H1 (cell line): ENCODE results near the gene TPO. TPM values are rescaled to one million over a fixed set of nuclear protein-coding genes. Genes with fewer than 3 reads are reported as not detected.

ENCODE experiments used
- CTCF ChIA-PET: fragments of 300-600 bp; sonication (Branson Sonifier 250); formaldehyde crosslinking; loops from one replicate; lab custom pipeline; 2021; ENCODE audit not compliant: partially characterized antibody; lab: Charles Lee
- POLR2A ChIA-PET: fragments of 300-600 bp; sonication (Branson Sonifier 250); formaldehyde crosslinking; loops from one replicate; lab custom pipeline; 2021; ENCODE audit warnings: inconsistent platforms; ENCODE audit not compliant: partially characterized antibody; lab: Charles Lee
- DNase-seq, 2 experiments: peaks; one replicate each; pipeline versions ENCODE4 v3.0.0 to v3.0.0-alpha.2; 2010 to 2022; ENCODE audit warnings: low spot score in 2 of 2, low read depth in 1 of 2, mixed read lengths in 1 of 2
- FAIRE-seq: peaks from 2 replicates; lab custom pipeline; 2011; peaks lifted over from hg19 to GRCh38; lab: Jason Lieb, UNC
- H2AFZ ChIP-seq: 2 replicates; pipeline ENCODE4 v1.8.1; 2012; ENCODE audit warnings: low read length, inconsistent platforms
- H2AK5ac ChIP-seq: 2 replicates; pipeline ENCODE4 v1.6.1; 2013; ENCODE audit warnings: low read depth, low read length
- H2BK120ac ChIP-seq: replicated peaks from 2 replicates; pipeline ENCODE3; 2013; ENCODE audit warnings: low read depth, low read length, inconsistent platforms
- H2BK12ac ChIP-seq: 2 replicates; pipeline ENCODE4 v1.6.1; 2013; ENCODE audit warnings: low read depth, low read length
- H2BK15ac ChIP-seq: 2 replicates; pipeline ENCODE4 v1.6.1; 2013; ENCODE audit warnings: low read length
- H2BK20ac ChIP-seq: 2 replicates; pipeline ENCODE4 v1.6.1; 2013; ENCODE audit warnings: low read length
- H2BK5ac ChIP-seq: 2 replicates; pipeline ENCODE4 v1.6.1; 2013; ENCODE audit warnings: low read depth, low read length
- H3K14ac ChIP-seq: 2 replicates; pipeline ENCODE4 v1.6.1; 2013; ENCODE audit warnings: inconsistent platforms; ENCODE audit not compliant: insufficient read length
- H3K18ac ChIP-seq: 2 replicates; pipeline ENCODE4 v1.6.1; 2013; ENCODE audit warnings: low read length; ENCODE audit errors: extremely low read depth
- H3K23ac ChIP-seq: 2 replicates; pipeline ENCODE4 v1.6.1; 2013; ENCODE audit warnings: inconsistent platforms; ENCODE audit not compliant: insufficient read length
- H3K23me2 ChIP-seq: 2 replicates; pipeline ENCODE4 v1.6.1; 2013; ENCODE audit warnings: low read depth, low read length
- H3K27ac ChIP-seq: 2 replicates; pipeline ENCODE4 v1.6.1; 2011; ENCODE audit warnings: low read depth, low read length, inconsistent platforms
- H3K27me3 ChIP-seq, 4 experiments: replicated peaks in 1 of 4; 1 replicate in 1 of 4; 2 replicates in 3 of 4; pipeline versions ENCODE4 v1.6.1 to v1.8.1; 2011 to 2013; ENCODE audit warnings: low read length in 3 of 4, mild to moderate bottlenecking in 3 of 4, inconsistent platforms in 2 of 4, mixed read lengths in 2 of 4, moderate library complexity in 1 of 4; ENCODE audit not compliant: control insufficient read depth in 3 of 4, insufficient read depth in 3 of 4; ENCODE audit errors: extremely low read depth in 1 of 4
- H3K36me3 ChIP-seq, 4 experiments: 2 replicates each; pipeline versions ENCODE4 v1.6.1 to v1.8.1; 2011 to 2013; ENCODE audit warnings: mild to moderate bottlenecking in 4 of 4, low read length in 3 of 4, moderate library complexity in 2 of 4, control low read depth in 1 of 4, inconsistent platforms in 1 of 4; ENCODE audit not compliant: insufficient read depth in 4 of 4, control insufficient read depth in 2 of 4
- H3K4ac ChIP-seq: replicated peaks from 2 replicates; pipeline ENCODE3; 2013; ENCODE audit warnings: low read length, low read depth, mixed read lengths, inconsistent platforms; ENCODE audit not compliant: insufficient read length
- H3K4me1 ChIP-seq, 4 experiments: replicated peaks in 1 of 4; 1 replicate in 1 of 4; 2 replicates in 3 of 4; pipeline versions ENCODE4 v1.6.1 to v1.8.1; 2011 to 2013; ENCODE audit warnings: low read length in 3 of 4, inconsistent platforms in 2 of 4, mixed read lengths in 1 of 4; ENCODE audit not compliant: insufficient read depth in 4 of 4, control insufficient read depth in 3 of 4
- H3K4me2 ChIP-seq, 2 experiments: 2 replicates each; pipeline versions ENCODE4 v1.6.1 to v1.8.1; 2011 to 2013; ENCODE audit warnings: low read depth in 2 of 2, low read length in 2 of 2, control low read depth in 1 of 2, inconsistent platforms in 1 of 2, mild to moderate bottlenecking in 1 of 2; ENCODE audit not compliant: insufficient read depth in 1 of 2
- H3K4me3 ChIP-seq, 4 experiments: fragments of 200-600, 300-600 bp in 1 of 4; sonication (generic), shearing (Covaris generic), sonication (Bioruptor Twin) in 1 of 4; 2 replicates each; pipeline versions ENCODE4 v1.5.1 to v1.8.1; 2011 to 2016; ENCODE audit warnings: low read length in 4 of 4, low read depth in 3 of 4, control low read depth in 2 of 4, inconsistent platforms in 2 of 4, mild to moderate bottlenecking in 2 of 4, mixed read lengths in 1 of 4, moderate library complexity in 1 of 4; ENCODE audit not compliant: insufficient read depth in 2 of 4; ENCODE audit errors: extremely low read depth in 1 of 4
- H3K56ac ChIP-seq: replicated peaks from 2 replicates; pipeline ENCODE3; 2013; ENCODE audit warnings: low read depth, mild to moderate bottlenecking, mixed read lengths, low read length, inconsistent platforms; ENCODE audit not compliant: insufficient read length
- H3K79me1 ChIP-seq: 2 replicates; pipeline ENCODE4 v1.6.1; 2013; ENCODE audit warnings: low read depth, low read length, control low read depth
- H3K79me2 ChIP-seq, 2 experiments: 2 replicates each; pipeline versions ENCODE4 v1.6.1 to v1.8.1; 2012 to 2013; ENCODE audit warnings: low read length in 2 of 2, mild to moderate bottlenecking in 2 of 2, inconsistent platforms in 1 of 2; ENCODE audit not compliant: insufficient read depth in 2 of 2, control insufficient read depth in 1 of 2
- H3K9ac ChIP-seq, 4 experiments: replicated peaks in 1 of 4; 1 replicate in 1 of 4; 2 replicates in 3 of 4; pipeline versions ENCODE4 v1.6.1 to v1.8.1; 2011 to 2013; ENCODE audit warnings: low read depth in 3 of 4, low read length in 3 of 4, control low read depth in 2 of 4, mild to moderate bottlenecking in 2 of 4, moderate library complexity in 2 of 4, inconsistent platforms in 1 of 4; ENCODE audit errors: extremely low read depth in 1 of 4
- H3K9me3 ChIP-seq, 2 experiments: 2 replicates each; pipeline versions ENCODE4 v1.6.1 to v1.8.1; 2012 to 2013; ENCODE audit warnings: mild to moderate bottlenecking in 2 of 2, moderate library complexity in 2 of 2, control low read depth in 1 of 2, inconsistent platforms in 1 of 2, low read depth in 1 of 2, low read length in 1 of 2, mixed read lengths in 1 of 2; ENCODE audit not compliant: insufficient read depth in 2 of 2
- H4K20me1 ChIP-seq, 2 experiments: replicated peaks in 1 of 2; 2 replicates each; pipeline versions ENCODE3 to v1.8.1; 2011 to 2013; ENCODE audit warnings: inconsistent platforms in 2 of 2, low read length in 2 of 2, mild to moderate bottlenecking in 1 of 2; ENCODE audit not compliant: insufficient read depth in 2 of 2, control insufficient read depth in 1 of 2
- H4K5ac ChIP-seq: 2 replicates; pipeline ENCODE4 v1.6.1; 2013; ENCODE audit warnings: low read length, low read depth, mixed read lengths, inconsistent platforms; ENCODE audit not compliant: insufficient read length
- H4K8ac ChIP-seq: 2 replicates; pipeline ENCODE4 v1.8.0; 2013; ENCODE audit warnings: mild to moderate bottlenecking, moderate library complexity, low read length, inconsistent platforms; ENCODE audit not compliant: insufficient read depth; ENCODE audit errors: extremely low read depth
- H4K91ac ChIP-seq: replicated peaks from 2 replicates; pipeline ENCODE3; 2013; ENCODE audit warnings: low read length, mixed read lengths, inconsistent platforms; ENCODE audit not compliant: insufficient read length
- ATF3 ChIP-seq: IDR thresholded peaks from 2 replicates; pipeline ENCODE4 v1.6.1; 2011; ENCODE audit warnings: low read depth, mild to moderate bottlenecking, low read length; ENCODE audit not compliant: insufficient read depth
- FOSL1 ChIP-seq: IDR thresholded peaks from 2 replicates; pipeline ENCODE4 v1.6.1; 2011; ENCODE audit warnings: mild to moderate bottlenecking, low read depth, low read length, moderate library complexity; ENCODE audit not compliant: insufficient read depth
- POU5F1 ChIP-seq: IDR thresholded peaks from 2 replicates; pipeline ENCODE4 v1.6.1; 2011; ENCODE audit warnings: low read depth, mild to moderate bottlenecking, low read length, moderate library complexity
- RFX5 ChIP-seq: IDR thresholded peaks from 2 replicates; pipeline ENCODE4 v1.6.1; 2011; ENCODE audit warnings: low read depth, low read length, improper control_type of control experiment, borderline replicate concordance
- TAF7 ChIP-seq: optimal IDR thresholded peaks from 2 replicates; pipeline ENCODE3; 2011; ENCODE audit warnings: low read depth, mild to moderate bottlenecking, inconsistent platforms, low read length, moderate library complexity, borderline replicate concordance
- TBP ChIP-seq: IDR thresholded peaks from 2 replicates; pipeline ENCODE4 v1.6.1; 2011; ENCODE audit warnings: low read depth, low read length, improper control_type of control experiment
- TCF12 ChIP-seq: IDR thresholded peaks from 2 replicates; pipeline ENCODE4 v1.6.1; 2011; ENCODE audit warnings: low read depth, mild to moderate bottlenecking, low read length
- USF2 ChIP-seq: IDR thresholded peaks from 2 replicates; pipeline ENCODE4 v1.6.1; 2011; ENCODE audit warnings: low read length, improper control_type of control experiment
- YY1 ChIP-seq: IDR thresholded peaks from 2 replicates; pipeline ENCODE4 v1.6.1; 2011; ENCODE audit warnings: low read depth, mild to moderate bottlenecking, low read length
- whole genome bisulfite sequencing, 2 experiments: shearing (Covaris generic) in 1 of 2; methylation state at CpG; one replicate each; pipeline versions ENCODE4 v1.1.6 to v1.1.7; 2013 to 2015; ENCODE audit warnings: low lambda C conversion rate in 2 of 2, mixed read lengths in 2 of 2, inconsistent platforms in 1 of 2, low coverage in 1 of 2, missing lambda C conversion rate in 1 of 2; ENCODE audit not compliant: insufficient replicate concordance in 2 of 2, insufficient coverage in 1 of 2, insufficient read length in 1 of 2; ENCODE audit errors: extremely low coverage in 1 of 2, missing lambda C conversion rate in 1 of 2; 5-methylcytosine and 5-hydroxymethylcytosine counted together
- polyA plus RNA-seq, 7 experiments: library from polyadenylated mRNA; depleted of rRNA in 3 of 7; stranded (reverse) in 5 of 7; unstranded in 2 of 7; fragments of >200 nt in 5 of 7; fragments of 200-250 nt in 2 of 7; gene quantifications; 1 replicate in 5 of 7; 2 replicates in 1 of 7; 4 replicates in 1 of 7; pipeline versions ENCODE4 v1.2.1 to v1.2.3, GENCODE V29; 2011 to 2013; ENCODE audit warnings: missing spikeins in 2 of 7, mixed read lengths in 2 of 7
- total RNA-seq: library from RNA; stranded (reverse); fragmentation: NEBNext Ultra II Directional; extraction: Animal tissue kit (Norgen Biotek cat#: 25700); gene quantifications from 2 replicates; pipeline ENCODE4 v1.2.1, GENCODE V29; 2021

The TPO gene
- total and polyA plus RNA-seq, 2 of the 8 experiments (the other 6 are each of a cell fraction or from before 2014, with no cell fraction given) = not detected

- H3K4ac ChIP-seq = no peak overlapping the region
- no peak overlapping the region for H4K5ac ChIP-seq
- no peak overlapping the region for H3K18ac ChIP-seq
- H4K8ac ChIP-seq = no peak overlapping the region
- H3K23ac ChIP-seq = no peak overlapping the region
- H2BK120ac ChIP-seq = no peak overlapping the region
- no peak overlapping the region for H2AFZ ChIP-seq
- H3K14ac ChIP-seq = no peak overlapping the region
- H3K4me3 ChIP-seq = no peak overlapping the region
- H3K4me2 ChIP-seq = no peak overlapping the region
- FAIRE-seq = no peak
- ChIA-PET CTCF (interaction anchor here (1.5 kb wide), 1 partner anchor 115 kb away, joined by 4 read pairs; no protein-coding TSS in a partner anchor), POLR2A (interaction anchor here (0.9 kb wide), 1 partner anchor 14 kb away, joined by 3 read pairs; no protein-coding TSS in a partner anchor)
- no peaks in the 10 kb centered on the region for H3K4me1 ChIP-seq
- H3K79me1 ChIP-seq = no peaks in the 10 kb centered on the region
- no peaks in the 10 kb centered on the region for H3K27me3 ChIP-seq
- no peaks in the 10 kb centered on the region for H4K20me1 ChIP-seq
- no peak overlapping the region for H2BK5ac ChIP-seq
- H2BK20ac ChIP-seq = no peak overlapping the region
- H3K36me3 ChIP-seq = no peaks in the 10 kb centered on the region
- no peak overlapping the region for H2BK15ac ChIP-seq
- no peak for DNase-seq
- no peak overlapping the region for H4K91ac ChIP-seq
- H3K27ac ChIP-seq = no peak overlapping the region
- H2AK5ac ChIP-seq = 0 out of 2 replicates have a peak overlapping the region, but pooled peaks have one; percentile 76
- TF ChIP-seq POU5F1 = no peak
- no peak for TF ChIP-seq TAF7
- no peak for TF ChIP-seq USF2
- no peak for TF ChIP-seq FOSL1
- no peak for TF ChIP-seq RFX5
- no peak for TF ChIP-seq YY1
- no peak for TF ChIP-seq TBP
- TF ChIP-seq TCF12 = no peak
- no peak for TF ChIP-seq ATF3
- no peak overlapping the region for H3K56ac ChIP-seq
- H3K79me2 ChIP-seq = no peaks in the 10 kb centered on the region
- H3K23me2 ChIP-seq = no peaks in the 10 kb centered on the region
- no peaks in the 10 kb centered on the region for H3K9me3 ChIP-seq
- WGBS, 2 experiments = 95% methylated on average over 9 of the region's 9 CpGs; no CpG with 5 or more reads in 1 of the 2 experiments
- no peak overlapping the region for H3K9ac ChIP-seq
- no peak overlapping the region for H2BK12ac ChIP-seq
Measured at GRCh38 chr2:1436369-1436768, 23.1 kb downstream of the TPO start.
